RCC 7860 (cell line): Measurements from ENCODE around the gene AP3M1.

Experiments used
- DNase-seq: peaks from one replicate; pipeline ENCODE4 v3.0.0-alpha.2; 2015; ENCODE audit warnings: low spot score
- FAIRE-seq: peaks from 2 replicates; lab custom pipeline; 2012; peaks lifted over from hg19 to GRCh38; lab: Jason Lieb, UNC

The AP3M1 gene

GRCh38 chr10:74081941-74082718 is 68.5 kb downstream of the AP3M1 start:
- FAIRE-seq, result no peak
- DNase-seq, result no peak

GRCh38 chr10:74081192-74081803 is 69.3 kb downstream of the AP3M1 start:
- DNase-seq (peak; percentile 58), FAIRE-seq (peak; percentile 60)

GRCh38 chr10:74079936-74080590 is 70.6 kb downstream of the AP3M1 start:
- peak; percentile 93 for FAIRE-seq
- DNase-seq, result peak; percentile 54

GRCh38 chr10:74079028-74079935 is 71.3 kb downstream of the AP3M1 start:
- FAIRE-seq, result no peak
- peak; percentile 37 for DNase-seq

GRCh38 chr10:74078037-74078436 is 72.6 kb downstream of the AP3M1 start:
- DNase-seq (peak; percentile 92), FAIRE-seq (peak; percentile 99)

- FAIRE-seq (no peak), DNase-seq (peak; percentile 88)
Observed at GRCh38 chr10:74077416-74077815, 73.2 kb downstream of the AP3M1 start.

- DNase-seq (no peak), FAIRE-seq (no peak)
Observed at GRCh38 chr10:74076961-74077360, 73.7 kb downstream of the AP3M1 start.

GRCh38 chr10:74075906-74076305 is 74.7 kb downstream of the AP3M1 start:
- no peak for FAIRE-seq

GRCh38 chr10:74072503-74072902 is 78.1 kb downstream of the AP3M1 start:
- FAIRE-seq (peak; percentile 90), DNase-seq (peak; percentile 79)

More at GRCh38 chr10:74075906-74076305, 74.7 kb downstream of the AP3M1 start:
- no peak for DNase-seq

- DNase-seq, result peak; percentile 47
- FAIRE-seq, result no peak
Observed at GRCh38 chr10:74071157-74071556, 79.5 kb downstream of the AP3M1 start.
